GM12892 (cell line): ENCODE measurements around the gene ZIC5.

Experiments
- POLR2A ChIP-seq: IDR thresholded peaks from 2 replicates; pipeline ENCODE4 v1.6.1; 2011; ENCODE audit warnings: low read depth, low read length, control low read depth
- POLR2AphosphoS5 ChIP-seq: IDR thresholded peaks from 2 replicates; pipeline ENCODE4 v1.6.1; 2011; ENCODE audit warnings: low read depth, low read length, control low read depth

DNA sequence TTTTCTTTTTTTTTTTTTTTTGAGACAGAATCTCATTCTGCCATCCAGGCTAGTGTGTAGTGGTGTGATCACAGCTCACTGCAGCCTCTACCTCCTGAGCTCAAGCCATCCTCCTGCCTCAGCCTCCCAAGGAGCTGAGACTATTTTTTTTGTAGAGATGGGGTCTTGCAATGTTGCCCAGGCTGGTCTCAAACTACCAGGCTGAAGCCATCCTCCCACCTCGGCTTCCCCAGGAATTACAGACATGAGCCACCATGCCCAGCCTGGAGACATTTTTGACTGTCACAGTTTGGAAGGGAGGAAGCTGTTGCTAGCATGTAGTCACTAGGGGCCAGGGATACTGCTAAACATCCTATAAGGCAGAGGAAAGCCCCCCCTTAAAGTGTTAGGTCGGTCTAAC, 23.9 kb downstream of the ZIC5 start:
- TF ChIP-seq POLR2AphosphoS5 (no peak), POLR2A (no peak)
